HG03520 (cell line): Measurements from ENCODE around the gene ZNF43.
"Not testable (repeated sequence)": the region's sequence is repeated elsewhere in the genome, so short reads cannot be mapped to it uniquely, and the experiment has no call there.

Source experiments
- ATAC-seq: cut with Tn5 transposase; IDR thresholded peaks from one replicate; pipeline ENCODE4 v1.9.1; 2021; ENCODE audit warnings: mild to moderate bottlenecking, moderate library complexity; ENCODE audit not compliant: unreplicated experiment

ZNF43 gene

GRCh38 chr19:21835810-21836444 is at the start of gene ZNF43:
ZNF43 (minus strand) TSS chr19:21836182; CDS start chr19:21836038, 144 bp downstream.
- peak; percentile 91 for ATAC-seq

GRCh38 chr19:21885516-21885915 is 49.5 kb upstream of the ZNF43 start:
- not testable (repeated sequence) for ATAC-seq

- not testable (repeated sequence) for ATAC-seq
These were observed 48.8 kb upstream of the ZNF43 start for GRCh38 chr19:21884786-21885185.

GRCh38 chr19:21883516-21883915 is 47.5 kb upstream of the ZNF43 start:
- ATAC-seq = no peak

GRCh38 chr19:21880761-21881160 is 44.8 kb upstream of the ZNF43 start:
- ATAC-seq = not testable (repeated sequence)

- ATAC-seq = no peak
These were observed 42.7 kb upstream of the ZNF43 start for GRCh38 chr19:21878646-21879045.

- no peak for ATAC-seq
These were observed 42.0 kb upstream of the ZNF43 start for GRCh38 chr19:21877976-21878375.

- not testable (repeated sequence) for ATAC-seq
These were observed 40.6 kb upstream of the ZNF43 start for GRCh38 chr19:21876608-21877007.

- ATAC-seq = no peak
These were observed 21.0 kb upstream of the ZNF43 start for GRCh38 chr19:21856773-21857514.

- peak; percentile 88 for ATAC-seq
These were observed 15.8 kb upstream of the ZNF43 start for GRCh38 chr19:21851596-21852345.

- no peak for ATAC-seq
These were observed 14.8 kb upstream of the ZNF43 start for GRCh38 chr19:21850656-21851255.

GRCh38 chr19:21848706-21849105 is 12.7 kb upstream of the ZNF43 start:
- no peak for ATAC-seq

- ATAC-seq = no peak
These were observed 7.1 kb upstream of the ZNF43 start for GRCh38 chr19:21843081-21843480.

- ATAC-seq = no peak
These were observed 5.6 kb upstream of the ZNF43 start for GRCh38 chr19:21841488-21842097.

- ATAC-seq = no peak
These were observed 5.1 kb upstream of the ZNF43 start for GRCh38 chr19:21841081-21841480.

- ATAC-seq = no peak
These were observed 4.0 kb upstream of the ZNF43 start for GRCh38 chr19:21839976-21840375.

GRCh38 chr19:21838646-21839045 is 2.7 kb upstream of the ZNF43 start:
- ATAC-seq = no peak

- ATAC-seq = no peak
These were observed 563 bp downstream of the ZNF43 start for GRCh38 chr19:21835429-21835809.

GRCh38 chr19:21833733-21834132 is 2.2 kb downstream of the ZNF43 start:
- no peak for ATAC-seq

GRCh38 chr19:21824679-21825078 is 11.3 kb downstream of the ZNF43 start:
- no peak for ATAC-seq

- no peak for ATAC-seq
These were observed 12.8 kb downstream of the ZNF43 start for GRCh38 chr19:21823224-21823623.
